GM18873 (cell line): Measurements from ENCODE around the gene AREG.

Source experiments
- ATAC-seq: cut with Tn5 transposase; IDR thresholded peaks from one replicate; pipeline ENCODE4 v1.9.1; 2021; ENCODE audit warnings: mild to moderate bottlenecking, moderate library complexity, moderate number of reproducible peaks; ENCODE audit not compliant: unreplicated experiment, low FRiP score

The AREG gene

DNA sequence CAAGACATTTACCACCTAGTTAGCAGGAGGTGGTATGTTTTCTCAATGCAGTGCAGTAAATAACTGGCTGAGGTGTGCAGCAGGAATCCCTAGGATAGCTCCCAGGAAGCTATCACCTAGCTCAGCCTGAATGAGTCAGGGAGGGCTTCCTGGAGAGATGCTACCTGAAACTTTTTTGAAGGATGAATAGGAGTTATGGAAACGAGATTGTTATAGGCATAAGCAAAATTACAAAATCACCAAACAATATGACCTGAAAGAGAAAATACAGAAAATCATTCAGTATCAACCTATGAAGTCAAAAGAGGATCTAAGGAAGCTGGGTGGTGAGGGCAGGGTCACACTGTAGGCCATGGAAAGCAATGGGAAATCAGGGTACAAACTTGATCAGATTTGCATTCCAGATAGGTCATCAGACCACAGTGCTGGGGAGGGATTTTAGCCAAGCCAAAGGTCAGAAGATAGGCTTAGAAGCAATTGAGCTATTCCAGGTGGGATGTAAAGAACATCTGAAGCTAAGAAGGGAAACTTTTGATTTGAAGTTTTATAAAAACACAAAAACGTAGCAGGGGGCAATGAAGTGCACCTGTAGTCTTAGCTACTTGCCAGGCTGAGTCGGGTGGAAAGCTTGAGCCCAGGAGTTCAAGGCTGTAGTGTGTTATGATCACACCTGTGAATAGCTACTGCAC, 11.3 kb downstream of the AREG start:
- ATAC-seq = no peak

DNA sequence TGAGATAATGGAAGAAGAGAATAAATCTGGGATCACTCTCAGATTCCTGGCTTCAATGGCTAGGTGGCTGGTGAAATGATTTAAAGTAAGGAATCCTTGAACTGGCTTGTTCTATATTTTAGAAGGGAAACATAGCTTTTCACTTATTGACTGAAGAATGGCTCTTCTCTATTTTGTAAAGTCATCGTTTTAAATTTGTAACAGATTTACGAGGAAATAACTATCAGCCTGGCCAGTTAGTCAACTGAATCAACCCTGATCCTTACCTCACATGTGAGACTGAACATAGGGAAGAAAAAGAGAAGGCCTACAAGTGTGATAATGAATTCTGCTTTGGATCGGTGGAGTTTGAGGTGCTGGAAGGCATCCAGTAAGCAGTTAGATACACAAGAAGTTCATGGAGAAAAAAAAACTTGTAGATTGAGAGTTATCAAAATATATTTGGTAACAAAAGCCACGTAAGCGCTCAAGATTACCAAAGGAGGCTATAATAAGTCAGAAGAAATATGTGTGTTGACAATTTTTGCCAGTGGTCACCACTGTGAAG, 12.0 kb downstream of the AREG start:
- no peak for ATAC-seq

DNA sequence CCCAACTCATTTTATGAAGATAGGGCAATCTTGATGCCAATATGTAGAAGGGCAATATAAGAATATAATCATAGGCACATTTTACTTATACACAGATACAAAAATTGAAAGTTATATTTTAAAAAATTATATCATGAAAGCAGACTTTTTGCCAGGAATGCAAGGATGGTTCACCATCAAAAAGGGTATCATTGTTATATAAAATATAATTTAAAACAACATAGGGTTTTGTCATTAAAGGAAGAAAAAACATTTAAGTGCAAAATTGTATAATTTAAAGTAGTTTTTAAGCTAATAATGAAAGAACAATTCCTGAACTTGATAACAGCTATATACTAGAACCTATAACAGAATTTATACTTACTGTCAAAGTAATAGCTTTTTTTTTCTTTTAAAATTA, 15.9 kb downstream of the AREG start:
- ATAC-seq = no peak

DNA sequence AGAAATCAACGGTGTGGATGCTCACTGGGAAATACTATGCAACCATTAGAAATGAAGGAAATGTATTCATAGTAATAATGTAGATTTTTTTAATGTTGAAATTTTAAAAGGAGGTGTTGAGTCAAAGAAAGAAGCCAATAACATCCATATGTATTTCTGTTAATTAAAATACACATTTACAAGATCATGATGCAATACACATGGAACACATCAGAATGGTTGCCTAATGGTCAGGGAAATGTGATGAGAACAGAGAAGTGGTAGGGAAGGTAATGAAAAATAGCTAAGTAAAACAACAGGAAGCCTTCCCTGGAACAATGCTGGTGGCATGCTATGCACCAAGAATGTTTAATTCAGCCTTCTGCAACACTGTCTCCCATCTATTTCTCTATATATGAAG, 18.2 kb downstream of the AREG start:
- no peak for ATAC-seq

DNA sequence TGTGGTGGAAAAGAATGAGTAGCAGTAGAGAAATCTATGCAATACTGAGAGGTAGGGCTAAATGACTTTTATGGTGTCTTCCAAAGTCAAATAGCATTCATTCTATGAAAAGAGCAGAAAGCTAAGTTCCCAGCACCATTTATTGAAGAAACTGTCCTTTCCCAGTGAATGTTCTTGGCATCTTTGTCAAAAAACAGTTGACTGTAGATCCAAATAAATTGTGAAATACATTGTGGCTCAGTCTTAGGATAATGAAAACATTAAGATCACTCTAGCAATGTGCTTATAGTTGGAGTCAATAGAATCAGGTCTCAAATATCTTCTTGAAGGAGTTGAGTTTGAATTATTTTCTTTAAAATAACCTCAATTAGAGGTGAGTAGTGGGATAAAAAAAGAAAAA, 19.4 kb downstream of the AREG start:
- ATAC-seq = no peak

DNA sequence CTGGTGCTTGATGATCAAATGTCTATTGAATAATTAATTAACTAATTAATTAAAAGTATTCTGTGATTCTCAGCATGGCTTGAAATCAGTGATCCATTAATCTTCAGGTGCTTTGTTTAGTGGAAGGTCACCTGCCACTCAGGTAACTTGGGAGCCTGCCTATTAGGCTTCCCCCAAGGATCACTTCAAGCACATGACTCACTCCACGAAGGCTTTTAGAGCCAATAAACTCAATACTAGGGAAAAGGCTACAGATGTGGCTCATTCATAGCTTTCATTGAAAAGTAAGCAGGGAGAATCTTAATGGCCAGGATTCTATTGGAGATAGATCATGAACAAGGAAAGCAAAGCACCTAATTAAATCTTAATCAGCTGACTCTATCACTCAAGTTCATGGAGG, 21.3 kb downstream of the AREG start:
- ATAC-seq = no peak

DNA sequence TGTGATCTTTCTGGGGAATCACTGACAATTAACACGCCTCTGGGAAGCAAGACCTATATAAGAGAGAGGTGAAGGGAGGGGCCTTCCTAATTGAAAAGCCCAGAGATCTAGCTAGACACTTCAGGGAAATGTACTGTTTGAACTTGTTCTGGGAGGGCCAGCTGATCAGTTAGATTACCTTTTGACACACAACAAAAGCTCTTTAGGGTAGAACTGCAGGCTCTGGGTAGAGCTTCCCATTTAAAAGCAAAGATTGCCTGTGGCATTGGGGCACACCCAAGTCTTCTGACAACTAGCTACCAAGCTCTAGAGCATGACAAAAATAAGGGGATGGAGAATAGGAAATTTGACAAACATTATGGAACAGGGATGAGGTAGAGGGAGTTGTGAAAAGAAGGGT, 26.3 kb downstream of the AREG start:
- ATAC-seq = no peak

DNA sequence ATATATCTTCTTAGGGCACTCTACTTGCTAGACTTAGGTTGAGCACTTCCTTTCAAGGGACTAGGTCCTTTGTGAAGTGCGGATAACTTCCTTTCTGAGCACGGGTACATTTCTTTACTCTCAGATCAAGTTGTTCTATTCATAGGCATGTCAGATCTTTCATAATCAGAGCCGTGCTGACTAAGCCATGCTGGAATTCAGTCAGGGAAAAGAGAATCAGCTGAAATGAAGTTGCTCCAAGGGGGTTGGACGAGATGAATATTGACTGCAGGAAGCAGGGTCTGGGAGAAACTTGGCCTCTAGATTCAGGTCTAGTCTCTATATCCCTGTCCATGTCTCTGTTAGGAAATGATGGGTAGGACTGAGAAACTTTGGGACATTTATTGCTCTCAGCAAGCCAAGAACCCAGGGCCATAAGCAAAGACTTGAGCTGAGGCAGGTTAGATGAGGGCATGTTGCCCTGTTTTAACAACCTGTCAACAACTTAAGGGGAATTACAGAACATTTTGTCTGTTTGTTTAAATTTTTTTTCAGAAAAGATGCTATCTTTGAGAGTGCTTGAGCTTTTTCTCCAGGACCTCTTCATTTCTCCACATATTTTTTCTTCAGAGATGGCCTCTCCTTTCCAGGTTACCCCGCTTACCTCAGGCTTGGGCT, 28.3 kb downstream of the AREG start:
- ATAC-seq = no peak

DNA sequence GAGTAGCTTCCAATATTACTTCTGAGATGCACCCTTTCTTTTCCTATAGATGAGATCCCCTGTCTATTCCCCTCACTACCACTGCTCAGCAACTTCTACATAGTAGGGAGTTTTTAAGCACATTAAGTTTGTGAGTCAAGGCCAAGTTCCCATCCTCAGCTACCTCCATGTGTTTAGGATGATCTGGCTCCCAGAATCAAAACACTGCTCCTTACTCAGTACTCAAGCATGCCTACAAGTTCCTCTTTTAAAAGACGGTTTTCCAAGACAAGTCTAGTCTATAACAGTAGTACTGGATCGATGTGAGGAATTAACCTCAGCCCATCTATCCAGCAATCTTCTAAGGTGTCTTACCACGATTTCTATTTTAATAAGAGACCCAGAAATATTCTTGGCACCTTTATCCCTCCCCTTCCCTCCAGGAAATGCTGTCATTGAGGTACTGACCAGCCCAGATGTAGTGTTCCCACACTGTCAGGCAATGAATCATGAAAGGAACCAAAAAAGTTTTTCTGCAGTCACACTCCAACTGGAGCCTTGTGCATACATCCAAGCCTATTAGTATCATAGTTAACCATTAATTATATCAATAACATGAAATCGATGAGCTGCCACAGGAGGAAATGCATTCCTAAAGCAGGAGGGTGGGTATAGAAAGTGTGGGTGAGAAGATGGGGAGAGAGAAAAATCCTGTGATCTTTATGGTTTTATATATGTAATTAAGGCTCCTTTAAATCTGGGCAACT, 29.6 kb downstream of the AREG start:
- ATAC-seq = no peak

DNA sequence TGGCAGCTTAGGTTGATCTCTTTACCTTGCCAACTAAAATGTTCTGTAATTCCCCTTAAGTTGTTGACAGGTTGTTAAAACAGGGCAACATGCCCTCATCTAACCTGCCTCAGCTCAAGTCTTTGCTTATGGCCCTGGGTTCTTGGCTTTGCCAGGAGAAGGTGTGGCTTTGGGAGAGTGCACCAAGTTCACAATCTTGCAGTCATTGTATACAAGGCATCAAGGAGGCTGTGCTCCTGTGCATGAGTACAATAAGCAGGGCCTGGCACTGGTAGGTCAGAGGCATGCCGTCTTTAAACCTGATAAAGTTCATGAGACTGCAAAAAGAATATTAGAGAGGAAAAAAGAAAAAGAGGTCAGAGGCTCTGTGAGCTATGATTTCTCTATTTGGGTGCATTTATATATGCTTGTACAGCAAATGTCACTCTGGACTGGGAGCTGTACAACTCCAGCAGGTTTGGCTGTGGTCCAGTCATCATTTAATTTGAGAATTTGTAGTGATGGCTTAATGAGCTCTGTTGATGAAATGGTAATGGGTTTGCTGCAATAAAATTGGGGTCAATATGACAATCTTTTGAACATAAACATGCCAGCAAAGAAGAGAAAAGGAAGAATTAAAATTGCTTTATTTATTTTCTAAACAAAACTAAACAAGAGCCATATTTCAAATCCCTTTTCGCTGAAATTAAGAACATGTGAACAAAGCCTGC, 30.3 kb downstream of the AREG start:
- no peak for ATAC-seq

DNA sequence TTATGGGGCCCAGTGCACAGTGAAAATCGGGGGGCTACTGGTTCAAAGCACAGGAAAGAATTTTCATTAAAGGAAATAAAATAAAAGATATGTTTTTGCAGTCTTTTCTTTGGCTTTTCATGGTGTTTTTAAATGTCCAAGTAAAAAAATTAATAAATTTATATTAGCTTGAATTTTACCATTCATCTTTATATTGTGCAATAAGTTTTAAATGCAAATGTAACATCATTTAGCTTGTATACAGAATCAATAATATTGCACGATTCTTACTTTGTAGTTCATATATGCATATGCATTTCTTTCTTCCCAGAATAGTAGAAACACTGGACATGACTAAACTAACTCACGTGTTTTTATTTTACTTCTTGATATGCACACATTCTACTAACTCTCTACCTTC, 31.0 kb downstream of the AREG start:
- ATAC-seq = no peak

DNA sequence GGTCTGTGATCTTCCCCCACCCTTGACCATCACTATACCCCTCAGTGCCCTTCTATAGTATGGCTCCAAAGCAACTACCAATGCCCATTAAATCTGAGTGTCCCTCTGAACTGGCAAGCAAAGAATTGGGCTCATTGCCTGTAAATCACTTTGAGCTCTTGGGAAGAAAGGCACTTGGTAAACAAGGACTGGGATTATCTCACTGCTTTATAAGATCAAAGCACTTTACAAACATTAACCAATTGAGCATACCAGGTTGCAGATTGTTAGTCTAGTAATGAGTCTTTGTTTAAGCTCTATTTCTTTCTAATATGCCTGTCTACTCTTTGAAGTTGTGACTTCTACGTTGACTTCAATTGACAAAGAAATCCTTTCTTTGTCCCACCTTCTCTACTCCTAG, 34.1 kb downstream of the AREG start:
- no peak for ATAC-seq

DNA sequence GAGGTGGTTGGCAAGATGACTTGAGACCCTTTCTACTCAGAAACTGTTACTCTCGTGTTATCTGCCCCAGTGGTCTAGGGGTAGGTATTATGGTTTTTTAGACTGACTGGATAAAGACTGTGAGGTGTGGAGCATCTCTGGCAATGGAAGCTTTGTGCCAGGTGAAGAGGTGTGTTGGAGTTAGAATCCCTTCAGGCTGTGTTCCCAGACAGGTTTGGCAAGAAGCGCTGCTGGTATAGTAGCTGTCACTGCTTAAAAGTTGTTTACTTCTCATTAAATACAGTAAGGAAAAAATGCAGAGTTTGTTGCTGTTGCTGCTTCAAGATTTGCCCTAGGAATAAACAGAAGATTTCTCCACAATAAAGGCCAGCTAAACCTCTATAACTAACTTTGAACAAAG, 35.3 kb downstream of the AREG start:
- ATAC-seq = no peak

DNA sequence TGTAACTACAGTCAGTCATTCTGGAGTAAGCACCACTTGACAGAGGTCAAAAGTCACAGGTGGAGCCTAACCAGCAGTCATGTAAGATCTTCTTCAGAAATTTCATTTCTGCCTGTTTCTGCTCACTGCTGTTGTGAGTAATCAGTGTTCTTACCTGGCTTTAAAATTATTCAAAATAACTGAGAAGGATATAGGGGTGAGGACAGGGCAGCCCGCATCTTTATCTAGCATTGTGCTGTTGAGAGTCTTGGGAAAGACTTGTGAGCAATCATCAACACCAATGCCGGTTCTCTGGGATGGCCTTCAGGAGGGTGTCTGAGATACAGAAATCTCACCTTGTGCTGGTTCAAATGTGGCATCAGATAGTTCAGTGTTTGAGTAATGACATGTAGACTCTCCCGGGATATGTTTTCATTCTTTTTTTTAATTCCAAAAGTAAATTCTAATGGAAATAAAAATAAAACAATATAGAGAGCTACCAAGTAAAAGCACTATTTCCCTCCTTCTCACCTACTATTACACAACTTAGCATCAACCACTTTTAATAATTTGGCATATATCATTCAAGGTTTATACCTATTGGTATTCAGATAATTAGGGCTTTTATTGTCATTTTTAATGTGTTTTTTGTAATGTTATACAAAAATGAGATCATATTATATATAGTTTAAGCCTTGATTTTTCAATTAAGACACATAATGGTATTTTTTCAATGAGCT, 37.1 kb downstream of the AREG start:
- no peak for ATAC-seq

DNA sequence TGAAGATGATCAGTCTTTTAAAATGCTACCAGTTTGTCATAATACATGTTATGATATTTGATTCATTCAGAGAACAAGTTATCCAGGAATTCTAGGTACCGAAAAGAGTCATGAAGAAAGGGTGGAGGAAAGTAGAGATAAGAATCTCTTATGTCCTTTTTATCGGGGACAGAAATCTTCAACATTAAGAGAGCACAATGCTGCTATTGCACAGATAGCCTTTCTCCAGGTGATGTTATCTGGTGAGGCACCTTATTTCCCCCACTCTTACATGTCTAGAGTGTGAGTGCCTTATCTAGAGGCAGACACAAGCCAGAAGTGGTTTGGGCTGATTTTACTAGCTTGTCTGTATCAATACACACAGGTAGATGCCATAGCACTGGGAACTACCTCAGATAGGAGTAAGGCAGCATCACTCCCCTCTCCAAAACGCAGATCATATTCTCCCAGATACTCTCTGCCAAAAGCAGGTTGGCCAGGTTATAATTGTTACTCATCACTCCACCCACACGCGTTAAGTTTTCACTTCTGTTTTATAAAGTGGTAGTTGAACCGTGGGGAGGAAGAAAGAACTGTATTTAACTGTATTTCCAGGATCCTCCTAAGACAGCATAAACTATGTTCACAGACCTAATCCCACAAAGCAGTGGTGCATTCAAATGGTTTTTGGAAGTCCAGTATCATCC, 38.4 kb downstream of the AREG start:
- no peak for ATAC-seq

DNA sequence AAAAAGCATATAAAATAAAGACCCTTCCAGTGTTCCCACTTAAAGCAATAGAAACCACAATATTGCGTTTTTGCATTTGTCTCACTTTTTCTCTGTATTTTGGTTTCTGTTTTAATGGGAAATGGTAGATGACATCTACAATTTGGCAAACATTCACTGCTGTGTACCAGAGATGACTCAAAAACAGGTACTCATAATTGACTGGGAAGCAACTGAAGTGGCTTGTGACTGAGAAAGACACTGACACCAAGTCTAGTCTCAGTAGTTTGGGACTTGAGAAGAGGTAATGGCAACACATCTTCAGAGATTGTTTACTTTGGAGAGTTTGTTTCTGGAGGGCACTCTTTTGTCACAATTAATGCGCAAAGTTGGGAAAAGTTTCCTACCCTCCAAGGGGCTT, 42.0 kb downstream of the AREG start:
- no peak for ATAC-seq

DNA sequence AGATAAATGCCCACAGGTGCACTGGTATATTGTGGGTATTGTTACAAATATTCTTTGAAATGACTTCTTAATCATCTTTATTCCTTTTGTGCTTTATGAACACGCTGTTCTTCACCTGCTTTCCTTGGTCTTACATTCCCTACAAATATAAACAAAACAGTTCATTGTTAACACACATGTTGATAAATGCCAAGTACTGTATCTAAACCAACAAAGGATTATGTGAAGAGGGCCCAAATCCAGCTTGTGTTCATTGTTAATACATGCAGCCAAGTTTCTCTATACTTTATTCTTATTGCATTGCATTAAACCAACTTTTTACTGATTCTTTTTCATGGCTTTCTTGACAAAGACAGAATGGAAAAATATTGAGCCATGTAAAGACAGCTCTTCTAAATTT, 42.8 kb downstream of the AREG start:
- no peak for ATAC-seq

DNA sequence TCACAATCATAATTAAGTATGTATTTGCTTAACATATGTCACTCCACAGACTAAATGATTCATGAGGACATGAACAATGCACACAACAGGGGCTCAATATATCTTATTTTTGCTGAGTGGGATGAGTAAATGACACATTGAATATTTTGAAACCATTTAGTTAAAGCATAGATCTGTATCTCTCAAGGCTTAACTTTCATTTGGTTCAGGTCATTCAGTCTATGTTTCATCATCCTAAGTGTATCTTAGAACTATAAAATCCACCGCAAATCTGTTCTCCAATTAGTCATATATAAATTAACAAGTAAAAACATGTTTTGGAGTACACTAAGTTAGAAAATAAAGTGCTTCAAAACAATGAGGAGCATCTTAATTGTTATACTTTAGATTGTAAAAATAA, 45.8 kb downstream of the AREG start:
- ATAC-seq = no peak

DNA sequence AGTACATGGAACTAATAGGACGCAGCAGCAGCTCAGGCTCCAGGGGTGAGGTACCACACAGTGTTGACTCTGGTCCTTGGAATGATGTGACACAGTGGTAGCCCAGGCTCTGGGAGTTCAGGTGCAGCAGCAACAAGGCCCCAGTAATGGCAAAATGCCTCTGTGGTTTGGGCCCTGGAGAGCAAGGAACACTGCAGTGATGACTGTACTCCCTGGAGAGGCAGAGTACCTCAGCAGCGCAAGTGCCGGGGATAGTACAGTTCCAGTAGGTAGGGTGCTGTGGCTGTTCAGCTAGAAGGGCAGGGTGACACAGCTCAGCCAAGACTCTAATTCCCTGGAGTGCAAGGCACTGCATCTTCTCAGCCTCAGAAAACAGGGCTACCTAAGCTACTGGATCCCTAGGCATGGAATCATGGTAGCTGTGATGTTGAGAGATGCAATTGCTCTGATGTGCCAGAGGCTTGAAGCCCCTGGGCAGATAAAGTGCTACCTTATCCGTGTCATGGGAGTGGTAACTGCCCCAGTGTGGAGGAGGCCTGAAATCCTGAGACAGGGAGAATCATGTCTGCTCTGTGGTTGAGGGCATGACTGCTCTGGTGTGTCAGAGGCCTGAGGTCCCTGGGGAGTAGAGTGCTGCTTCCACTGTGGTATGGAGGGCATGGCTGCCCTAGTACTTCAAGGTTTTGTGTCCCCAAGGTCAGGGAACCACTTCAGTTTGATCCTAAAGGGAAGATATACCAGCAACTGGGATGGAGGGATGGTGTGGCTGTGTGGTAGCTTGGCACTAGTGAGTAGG, 55.2 kb downstream of the AREG start:
- no peak for ATAC-seq
